ENCODE measurements around the gene UBE2QL1.

- TF ChIP-seq CREB1 (IDR thresholded peaks at IDR 0.05) (no peak), GABPA (IDR thresholded peaks at IDR 0.05; ENCODE audit: borderline replicate concordance, insufficient read depth, low read length) (no peak), EP300 (IDR thresholded peaks at IDR 0.05; ENCODE audit: borderline replicate concordance in 1 of 2, low read depth in 2 of 2, low read length in 2 of 2) (no peak), CEBPB (IDR thresholded peaks at IDR 0.05; ENCODE audit: low read depth, low read length) (no peak), CTCF (IDR thresholded peaks at IDR 0.05; ENCODE audit: control extremely low read depth in 1 of 3, insufficient read depth in 1 of 3, low read depth in 1 of 3, low read length in 3 of 3) (no peak), MAX (IDR thresholded peaks at IDR 0.05) (no peak), NRF1 (IDR thresholded peaks at IDR 0.05; ENCODE audit: low read depth, low read length) (no peak), CHD7 (IDR thresholded peaks at IDR 0.05; ENCODE audit: insufficient replicate concordance, low read length) (no peak), KDM1A (IDR thresholded peaks at IDR 0.05; ENCODE audit: borderline replicate concordance, low read length) (no peak), TAF1 (IDR thresholded peaks at IDR 0.05; ENCODE audit: low read depth, low read length) (no peak), RXRA (IDR thresholded peaks at IDR 0.05; ENCODE audit: insufficient read depth, low read depth, low read length) (no peak)
Observed at GRCh38 chr5:6461793-6462650, 13.4 kb downstream of the UBE2QL1 start.

Measured in H1 (cell line).